Esophagus squamous epithelium (tissue), 5 donors: ENCODE data around the gene HFE. TPM values are rescaled to one million over a fixed set of nuclear protein-coding genes. Genes with fewer than 3 reads are reported as not detected.

Experiments
- DNase-seq: peaks from one replicate; lab custom pipeline; 2025; lab: John Stamatoyannopoulos, UW
- H3K27ac ChIP-seq, 4 donors: fragments of 200-600 bp; sonication (generic); one replicate each; pipeline ENCODE4 v1.5.1; 2016 to 2019; ENCODE audit warnings: mild to moderate bottlenecking in 1 of 4
- H3K27me3 ChIP-seq, 4 donors: fragments of 200-600 bp; sonication (generic); 1 replicate in 3 of 4; 2 replicates in 1 of 4; pipeline versions ENCODE4 v1.5.1 to v1.6.0; 2017 to 2021; ENCODE audit warnings: antibody characterized with exemption in 1 of 4
- H3K36me3 ChIP-seq, 3 donors: fragments of 200-600 bp; sonication (generic); one replicate each; pipeline ENCODE4 v1.5.1; 2016 to 2019
- H3K4me1 ChIP-seq, 3 donors: fragments of 200-600 bp; sonication (generic); one replicate each; pipeline ENCODE4 v1.5.1; 2017 to 2019
- H3K4me3 ChIP-seq, 4 donors: fragments of 200-600 bp; sonication (generic); 1 replicate in 3 of 4; 2 replicates in 1 of 4; pipeline ENCODE4 v1.5.1; 2016 to 2019; ENCODE audit warnings: mild to moderate bottlenecking in 2 of 4, moderate library complexity in 1 of 4
- H3K9me3 ChIP-seq, 3 donors: fragments of 200-600 bp; sonication (generic); one replicate each; pipeline ENCODE4 v1.5.1; 2016 to 2019
- CTCF ChIP-seq, 6 experiments: fragments of 450-650 bp in 4 of 6; fragments of 200-600 bp in 2 of 6; sonication (generic) in 2 of 6; IDR thresholded peaks; one replicate each; pipeline ENCODE4 v1.5.1; 2016 to 2019; ENCODE audit warnings: antibody characterized with exemption in 6 of 6, mild to moderate bottlenecking in 4 of 6, moderate library complexity in 4 of 6
- POLR2A ChIP-seq, 4 donors: fragments of 450-650 bp; IDR thresholded peaks; one replicate each; pipeline ENCODE4 v1.6.1; 2017; ENCODE audit warnings: antibody characterized with exemption in 4 of 4, mild to moderate bottlenecking in 4 of 4, moderate library complexity in 3 of 4
- WGBS, 2 donors: methylation state at CpG; one replicate each; pipeline ENCODE4 v1.1.5; 2018; 5-methylcytosine and 5-hydroxymethylcytosine counted together
- intact Hi-C: fragments of 100-400 bp; cut with DNase I; formaldehyde crosslinking; loops from one replicate; pipeline ENCODE4 v1.15.0; 2022
- total RNA-seq, 4 donors: library from RNA; depleted of rRNA; stranded (reverse); fragments of >200 nt; gene quantifications; one replicate each; pipeline ENCODE4 v1.1.0, GENCODE V29; 2016
- donor health status: DM: yes; HTN: yes; CAD: no.

The HFE gene
- total RNA-seq, 4 donors from 2014 or later = 2.9 to 7.3 (median 4.3) TPM

GRCh38 chr6:26053992-26054780 is 33.0 kb upstream of the HFE start:
- WGBS, 2 donors = 4 to 5% methylated on average over 8 of the region's 8 CpGs
- peaks cover 0 to 28% (median 8%) of the 10 kb centered on the region in 3 donors for H3K4me1 ChIP-seq
- TF ChIP-seq CTCF (IDR thresholded peaks at IDR 0.05) = no peak
- no peak for TF ChIP-seq POLR2A (IDR thresholded peaks at IDR 0.05)
- no peaks in the 10 kb centered on the region for H3K9me3 ChIP-seq
- H3K36me3 ChIP-seq = no peaks in the 10 kb centered on the region
- no peak for DNase-seq
- intact Hi-C loops = no loop called here
- H3K4me3 ChIP-seq = peak overlapping the region; percentile 43 to 80 (median 68)
- no peaks in the 10 kb centered on the region for H3K27me3 ChIP-seq
- H3K27ac ChIP-seq = peak overlapping the region; percentile 91 to 96 (median 95)

GRCh38 chr6:26054781-26055718 is 32.2 kb upstream of the HFE start:
- WGBS, 2 donors = 1% methylated on average over 28 to 31 of the region's 31 CpGs
- intact Hi-C loops = no loop called here
- peak in 2 of 4 donors; percentile 56 to 72 for TF ChIP-seq POLR2A (IDR thresholded peaks at IDR 0.05)
- TF ChIP-seq CTCF (IDR thresholded peaks at IDR 0.05) = peak in 3 of 6 experiments; percentile 38 to 54 (median 42)
- Histone ChIP-seq H3K4me1 (peaks cover 0 to 28% (median 8%) of the 10 kb centered on the region in 3 donors), H3K36me3 (no peaks in the 10 kb centered on the region), H3K9me3 (no peaks in the 10 kb centered on the region), H3K4me3 (peak overlapping the region; percentile 43 to 80 (median 68)), H3K27ac (peak overlapping the region; percentile 91 to 96 (median 95)), H3K27me3 (no peaks in the 10 kb centered on the region)
- DNase-seq = peak; percentile 75

- Histone ChIP-seq H3K4me1 (peaks cover 0 to 28% (median 8%) of the 10 kb centered on the region in 3 donors), H3K36me3 (no peaks in the 10 kb centered on the region), H3K27ac (peak overlapping the region; percentile 91 to 96 (median 95)), H3K4me3 (peak overlapping the region; percentile 43 to 80 (median 68)), H3K9me3 (no peaks in the 10 kb centered on the region), H3K27me3 (no peaks in the 10 kb centered on the region)
- TF ChIP-seq POLR2A (IDR thresholded peaks at IDR 0.05) (peak; percentile 27 to 100 (median 96)), CTCF (IDR thresholded peaks at IDR 0.05) (peak in 3 of 6 experiments; percentile 2 to 34 (median 28))
- 0 to 1% methylated on average over 22 to 44 of the region's 51 CpGs for WGBS, 2 donors
- peak; percentile 64 for DNase-seq
- intact Hi-C loops = no loop called here
These were observed 31.3 kb upstream of the HFE start for GRCh38 chr6:26055719-26056582.

- intact Hi-C loops = no loop called here
- Histone ChIP-seq H3K9me3 (no peaks in the 10 kb centered on the region), H3K27me3 (no peaks in the 10 kb centered on the region), H3K4me3 (peak overlapping the region; percentile 43 to 80 (median 68)), H3K4me1 (peaks cover 0 to 28% (median 8%) of the 10 kb centered on the region in 3 donors), H3K27ac (peak overlapping the region; percentile 91 to 96 (median 95)), H3K36me3 (no peaks in the 10 kb centered on the region)
- 0 to 2% methylated on average over 7 to 11 of the region's 14 CpGs for WGBS, 2 donors
- no peak for DNase-seq
- TF ChIP-seq POLR2A (IDR thresholded peaks at IDR 0.05) = no peak
These were observed 30.5 kb upstream of the HFE start for GRCh38 chr6:26056583-26057350.
